Hindlimb muscle (tissue), 1 donor: Measurements from ENCODE around the gene RCOR1. TPM values are rescaled to one million over a fixed set of nuclear protein-coding genes. Genes with fewer than 3 reads are reported as not detected.
"Not testable (repeated sequence)": the region's sequence is repeated elsewhere in the genome, so short reads cannot be mapped to it uniquely, and the experiment has no call there.

Experiments
- DNase-seq: peaks from one replicate; pipeline ENCODE4 v3.0.0-alpha.2; 2013
- polyA plus RNA-seq: library from polyadenylated mRNA; unstranded; fragments of 120-200 nt; gene quantifications from one replicate; pipeline ENCODE4 v1.2.1, GENCODE V29; 2013; ENCODE audit not compliant: insufficient read length

The RCOR1 gene
- polyA plus RNA-seq, 1 donor: 32.1 TPM

- no peak for DNase-seq
These were observed 162.2 kb downstream of the RCOR1 start for GRCh38 chr14:102754370-102755262.

DNA sequence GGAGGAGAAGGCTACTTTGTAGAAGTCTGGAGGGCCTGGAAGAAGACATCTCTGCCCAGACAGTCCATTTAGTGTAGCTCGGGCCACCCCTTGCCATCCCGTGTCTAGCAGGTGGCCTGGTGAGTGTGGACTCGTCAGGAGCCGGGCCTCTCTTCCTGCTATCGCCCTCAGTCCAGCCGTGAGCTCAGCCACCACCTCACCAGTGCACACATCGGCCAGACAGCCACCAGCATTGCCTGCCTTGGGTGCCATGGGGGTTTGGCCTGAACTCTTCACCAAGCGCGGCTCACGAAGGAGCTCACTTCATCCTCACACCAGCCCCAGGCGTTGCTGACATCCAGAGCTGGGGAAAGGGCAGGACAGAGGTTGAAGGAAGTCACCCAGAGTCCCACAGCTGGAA, 165.2 kb downstream of the RCOR1 start:
- DNase-seq: no peak

DNA sequence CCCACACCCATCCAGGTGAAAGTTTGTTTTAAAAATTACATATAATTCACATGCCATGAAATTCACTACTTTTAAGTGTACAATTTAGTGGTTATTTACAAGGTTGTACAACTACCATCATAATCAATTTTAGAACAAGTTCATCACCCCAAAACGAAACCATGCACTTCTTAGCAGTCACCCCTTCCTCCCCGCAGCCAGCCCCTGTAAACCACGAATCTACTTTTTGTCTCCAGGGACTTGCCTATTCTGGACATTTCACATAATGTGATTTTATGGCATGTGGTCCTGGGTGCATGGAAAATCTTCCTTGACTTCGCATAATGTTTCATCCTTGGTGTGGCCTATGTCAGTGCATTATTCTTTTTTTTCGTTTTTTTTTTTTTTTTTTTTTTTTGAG, 165.6 kb downstream of the RCOR1 start:
- DNase-seq: no peak

DNA sequence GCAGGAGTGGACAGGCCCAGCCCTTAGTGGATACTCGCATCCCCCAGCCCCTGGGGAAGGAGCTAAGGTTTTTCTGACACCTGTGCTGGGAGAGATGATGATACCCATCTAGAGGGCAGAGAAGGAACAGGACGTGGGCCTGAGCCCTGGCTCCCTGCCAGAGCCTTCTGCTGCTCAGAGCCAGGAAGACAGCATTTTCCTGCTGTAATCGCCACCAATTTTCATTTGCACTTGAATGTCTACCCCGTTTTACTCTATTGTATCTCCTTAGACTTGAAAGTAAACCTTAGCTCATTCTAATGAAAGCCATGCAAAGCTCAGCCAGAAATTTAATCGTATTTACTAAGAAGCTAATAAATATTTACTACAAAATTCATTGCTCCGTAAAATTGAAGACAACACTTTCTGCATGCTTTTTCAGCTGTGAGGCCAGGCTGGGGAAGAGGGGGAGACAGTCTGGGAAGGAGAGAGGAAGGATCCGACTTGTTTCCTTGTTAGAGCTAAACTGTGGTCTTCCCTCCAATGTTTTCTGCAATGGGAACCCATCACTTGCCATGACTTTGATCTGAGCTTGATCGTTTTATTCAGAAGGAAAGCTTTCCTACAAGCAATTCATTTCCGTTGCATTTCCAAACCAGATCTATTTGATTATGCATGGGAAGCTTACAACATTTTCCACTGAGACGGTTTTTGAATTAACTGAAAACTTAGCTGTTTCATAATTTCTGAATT, 167.2 kb downstream of the RCOR1 start:
- DNase-seq: peak; percentile 46

GRCh38 chr14:102760496-102761193, 168.2 kb downstream of the RCOR1 start:
- DNase-seq: no peak

DNA sequence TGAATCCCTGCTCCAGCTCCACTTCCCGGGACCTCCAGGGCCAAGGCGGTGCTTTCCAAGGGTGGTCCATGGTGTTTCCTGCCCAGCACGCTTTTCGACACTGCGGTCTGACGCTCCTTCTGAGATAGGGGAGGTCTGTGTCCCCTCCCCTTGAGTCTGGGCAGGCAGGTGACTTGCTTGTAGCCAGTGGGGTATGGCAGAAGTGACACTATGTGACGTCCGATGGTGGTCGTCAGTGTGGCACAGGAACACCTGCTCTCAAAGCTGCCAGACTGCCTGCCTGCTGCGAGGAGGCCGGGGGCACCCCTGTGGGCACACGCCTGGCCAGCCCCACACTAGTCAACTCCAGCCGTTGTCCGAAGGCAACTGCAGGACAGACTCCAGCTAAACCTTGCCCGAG, 168.8 kb downstream of the RCOR1 start:
- DNase-seq: no peak

DNA sequence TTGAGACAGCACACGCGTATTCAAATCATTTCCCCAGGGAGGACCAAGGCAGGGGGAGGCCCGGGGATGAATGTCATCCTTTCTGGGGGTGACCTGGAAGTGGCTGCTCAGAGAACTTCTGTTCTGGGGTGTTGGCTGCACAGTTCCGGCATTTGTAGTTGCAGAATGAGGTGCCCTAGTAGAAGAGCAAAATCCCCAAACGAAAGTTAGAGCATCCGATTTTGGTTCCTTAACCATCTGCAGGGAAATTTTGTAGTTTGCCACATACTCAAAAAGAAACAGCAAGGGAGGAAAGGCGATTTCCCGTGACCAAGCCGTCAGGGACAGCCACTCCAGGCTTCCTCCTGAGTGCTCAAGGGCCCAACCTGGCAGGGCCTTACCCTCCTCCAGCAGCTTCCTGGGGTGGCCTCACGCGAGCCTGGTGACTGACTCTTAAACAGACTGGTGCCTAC, 171.8 kb downstream of the RCOR1 start:
- no peak for DNase-seq

DNA sequence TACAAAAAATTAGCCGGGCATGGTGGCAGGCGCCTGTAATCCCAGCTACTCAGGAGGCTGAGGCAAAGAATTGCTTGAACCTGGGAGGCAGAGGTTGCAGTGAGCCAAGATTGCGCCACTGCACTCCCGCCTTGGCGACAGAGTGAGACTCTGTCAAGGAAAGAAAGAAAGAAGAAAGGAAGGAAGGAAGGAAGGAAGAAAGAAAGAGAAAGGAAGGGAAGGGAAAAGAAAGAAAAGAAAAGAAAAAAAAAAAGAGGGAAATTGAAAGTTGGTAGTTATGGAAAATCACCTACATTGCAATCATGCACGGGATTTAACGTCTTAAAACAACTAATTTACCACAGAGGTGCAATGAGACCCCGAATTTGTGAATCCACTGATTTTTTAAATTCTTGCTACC, 173.3 kb downstream of the RCOR1 start:
- DNase-seq: not testable (repeated sequence)

GRCh38 chr14:102768223-102769048, 176.0 kb downstream of the RCOR1 start:
- no peak for DNase-seq

- DNase-seq: no peak
These were observed 176.5 kb downstream of the RCOR1 start for GRCh38 chr14:102769049-102769327.

DNA sequence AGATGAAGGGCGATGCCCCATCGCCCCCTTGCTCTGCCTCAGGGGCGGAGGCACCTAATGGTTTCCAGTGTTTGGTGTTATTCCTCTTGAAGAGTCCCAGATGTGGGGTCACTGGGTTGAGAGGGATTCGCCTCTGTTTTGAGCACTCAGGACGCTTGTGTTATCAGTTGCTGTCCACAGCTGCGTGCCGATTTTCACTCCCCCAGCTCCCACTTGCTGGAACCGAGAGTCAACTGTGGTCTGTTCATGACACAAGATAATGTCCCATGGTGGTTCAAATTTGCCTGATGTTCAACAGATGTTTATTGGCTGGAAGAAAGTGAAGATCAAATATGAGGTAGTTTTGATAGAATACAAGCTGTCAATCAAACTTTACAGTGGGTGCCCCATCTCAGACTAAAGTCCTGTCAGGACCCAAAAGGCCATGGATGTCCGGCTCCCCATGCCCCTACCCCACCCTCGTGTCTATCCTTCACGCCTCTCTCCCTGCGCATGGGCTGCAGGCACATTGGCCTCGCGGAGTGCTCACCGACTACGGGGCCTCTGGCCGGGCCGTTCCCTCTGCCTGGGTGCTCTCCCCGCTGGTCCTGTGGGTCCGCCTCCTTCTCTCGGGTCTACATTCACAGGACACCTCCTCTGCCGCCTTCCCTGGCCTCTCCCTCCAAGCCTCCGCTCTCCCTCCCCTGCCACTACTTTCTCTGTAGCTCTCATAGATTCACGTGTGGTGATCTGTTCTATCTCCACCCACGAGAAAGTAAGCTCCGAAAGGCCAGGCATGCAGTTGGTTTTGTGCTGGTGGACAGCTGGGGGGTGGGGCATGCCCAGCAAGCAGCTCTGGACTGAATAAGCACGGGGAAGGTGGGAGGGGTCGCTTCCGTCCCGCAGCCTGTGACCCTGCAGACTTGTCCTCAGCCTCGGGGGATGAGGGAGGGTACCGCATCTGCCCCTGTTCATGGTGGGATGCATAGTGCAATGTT, 178.0 kb downstream of the RCOR1 start:
- no peak for DNase-seq

GRCh38 chr14:102771144-102771543, 178.7 kb downstream of the RCOR1 start:
- DNase-seq: no peak

- no peak for DNase-seq
These were observed 180.5 kb downstream of the RCOR1 start for GRCh38 chr14:102772781-102773570.

DNA sequence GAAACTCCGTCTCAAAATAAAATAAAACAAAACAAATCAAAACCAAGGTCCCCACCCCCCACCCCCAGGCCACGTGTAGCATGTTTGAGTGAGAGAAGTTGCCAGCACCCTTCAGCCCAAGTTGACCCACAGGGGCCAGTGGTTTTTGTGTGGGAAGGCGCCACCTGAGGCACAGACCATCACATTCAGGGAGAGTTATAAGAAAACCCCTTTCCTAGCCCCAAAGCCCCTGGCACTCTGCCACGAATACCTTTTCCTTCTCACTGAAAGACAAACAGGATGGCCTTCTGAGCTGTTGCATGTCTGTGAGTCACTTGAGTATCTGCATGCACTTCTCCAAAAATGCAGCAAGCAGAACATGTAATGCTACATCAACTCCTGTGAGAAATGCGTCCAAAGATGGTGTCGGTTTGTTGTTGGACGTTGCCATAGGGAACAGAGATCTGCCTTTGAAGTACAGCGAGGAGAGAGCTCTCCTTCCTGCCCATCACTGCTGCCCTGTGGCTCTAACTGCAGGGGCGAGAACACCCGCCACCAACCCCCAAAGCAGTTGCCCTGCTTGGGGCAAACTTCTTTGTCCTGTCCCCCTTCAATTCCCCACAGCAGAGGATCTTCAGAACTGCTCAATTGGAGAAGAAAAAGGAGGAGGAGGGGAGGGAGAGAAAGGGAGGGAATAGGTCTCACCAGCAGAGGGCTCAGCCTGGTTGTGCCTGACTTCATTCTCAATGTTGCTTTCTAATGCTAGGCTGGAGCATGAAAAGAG, 182.1 kb downstream of the RCOR1 start:
- DNase-seq: peak; percentile 78

DNA sequence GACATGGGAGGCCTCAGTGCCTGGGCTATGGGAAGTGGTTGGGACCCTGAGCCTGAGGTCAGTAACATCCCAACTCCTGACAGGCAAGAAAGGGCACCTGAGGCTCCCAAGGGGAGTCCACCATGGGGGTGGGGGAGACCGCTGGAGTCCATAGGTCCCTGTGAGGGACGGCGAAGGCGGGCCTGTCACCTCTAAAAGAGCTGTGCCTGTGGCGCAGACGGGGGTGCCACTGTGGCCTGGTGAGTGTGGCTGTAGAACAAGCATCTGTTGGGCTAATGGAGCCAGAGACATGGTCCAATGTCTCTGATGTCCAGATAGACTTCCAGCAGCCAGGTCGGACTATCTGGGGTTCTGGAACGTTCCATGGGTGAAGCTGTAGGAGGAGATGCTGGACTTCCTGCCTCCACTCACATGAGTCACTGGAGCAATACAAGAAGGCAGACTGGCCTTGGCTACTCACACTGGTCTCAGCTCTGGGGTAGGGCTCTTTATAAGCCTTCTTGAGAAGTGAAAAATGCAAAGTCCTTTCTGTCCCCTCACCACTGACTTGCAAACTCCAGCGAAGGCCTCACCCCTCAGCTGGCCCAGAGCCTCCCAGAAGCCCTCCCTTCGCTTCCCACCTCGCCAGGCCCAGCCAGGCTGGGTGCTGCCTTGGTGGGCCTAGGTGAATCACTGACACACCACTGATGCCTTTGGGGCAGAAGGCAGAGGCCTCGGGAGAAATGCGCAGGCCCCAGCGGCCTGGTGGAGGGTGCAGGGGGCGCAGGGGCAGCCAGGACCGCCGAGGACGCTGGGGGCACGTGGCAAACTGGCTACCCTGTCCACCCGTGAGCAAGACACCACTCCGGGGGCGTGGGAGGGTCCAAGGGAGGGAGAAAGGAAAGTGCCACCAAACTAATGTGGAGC, 183.7 kb downstream of the RCOR1 start:
- DNase-seq: no peak

DNA sequence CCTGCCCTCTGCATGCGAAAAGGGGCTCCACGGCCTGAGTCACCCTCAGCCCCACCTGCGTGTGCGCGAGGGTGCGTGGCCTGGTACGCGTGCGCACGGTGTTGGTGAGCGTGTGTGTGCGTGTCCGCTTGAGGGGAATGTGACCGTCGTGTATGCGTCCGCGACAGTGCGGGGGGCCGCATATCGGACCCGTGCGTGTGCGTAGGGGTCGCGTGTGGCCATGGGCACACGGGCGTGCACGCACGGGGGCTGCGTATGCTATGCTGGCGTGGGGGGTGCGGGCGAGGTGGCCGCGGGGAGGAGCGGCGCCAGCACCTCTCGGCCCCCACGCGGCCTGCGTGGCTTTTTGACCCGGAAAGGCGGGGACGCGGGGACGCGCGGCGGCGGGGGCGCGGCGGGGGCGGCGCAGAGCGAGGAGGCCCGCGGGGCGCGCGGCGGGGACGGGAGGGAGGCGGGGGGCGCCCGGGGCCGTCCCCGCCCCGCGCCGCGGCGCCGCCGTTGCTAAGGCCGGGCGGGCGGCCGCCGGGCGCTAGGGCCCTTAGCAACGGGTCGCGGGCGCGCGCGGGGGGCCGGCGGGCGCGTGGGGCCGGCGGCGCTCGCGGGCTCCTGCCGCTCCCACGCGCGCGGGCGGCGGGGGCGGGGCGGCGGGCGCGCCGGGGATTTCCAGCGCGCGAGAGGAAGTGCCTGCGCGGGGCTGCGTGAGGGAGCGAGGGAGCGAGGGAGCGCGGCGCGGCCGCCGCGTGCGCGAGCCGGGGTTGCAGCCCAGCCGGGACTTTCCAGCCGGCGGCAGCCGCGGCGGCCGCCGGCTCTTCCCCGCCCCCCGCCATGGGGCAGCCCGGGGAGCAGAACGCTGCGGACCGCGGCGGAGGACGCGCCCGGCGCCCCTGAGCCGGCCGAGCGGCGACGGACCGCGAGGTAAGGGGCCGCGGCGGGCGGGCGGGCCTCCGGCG, 184.6 kb downstream of the RCOR1 start, which contains the start of gene TRAF3:
TRAF3 (plus strand) TSS at position 689 of the 950 bp plus-strand sequence. CDS start 92,753 bp downstream, outside the sequence.
- peak; percentile 81 for DNase-seq
